Middle frontal gyrus (tissue), 1 donor: ENCODE results near the gene EVC.
"Not testable (repeated sequence)": the region's sequence is repeated elsewhere in the genome, so short reads cannot be mapped to it uniquely, and the experiment has no call there.

Source experiments
- DNase-seq: peaks from one replicate; pipeline ENCODE4 v3.0.0-alpha.2; 2015; ENCODE audit warnings: low spot score; ENCODE audit errors: extremely low spot score

EVC gene

DNA sequence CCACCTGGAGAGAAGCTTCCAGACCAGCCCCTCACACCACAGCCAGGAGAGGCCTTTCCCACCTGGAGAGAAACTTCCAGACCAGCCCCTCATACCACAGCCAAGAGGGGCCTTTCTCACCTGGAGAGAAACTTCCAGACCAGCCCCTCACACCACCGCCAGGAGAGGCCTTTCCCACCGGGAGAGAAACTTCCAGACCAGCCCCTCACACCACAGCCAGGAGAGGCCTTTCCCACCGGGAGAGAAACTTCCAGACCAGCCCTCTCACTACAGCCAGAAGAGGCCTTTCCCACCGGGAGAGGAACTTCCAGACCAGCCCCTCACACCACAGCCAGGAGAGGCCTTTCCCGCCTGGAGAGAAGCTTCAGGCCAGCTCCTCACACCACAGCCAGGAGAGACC is 101.1 kb downstream of the EVC start:
- DNase-seq, result not testable (repeated sequence)

DNA sequence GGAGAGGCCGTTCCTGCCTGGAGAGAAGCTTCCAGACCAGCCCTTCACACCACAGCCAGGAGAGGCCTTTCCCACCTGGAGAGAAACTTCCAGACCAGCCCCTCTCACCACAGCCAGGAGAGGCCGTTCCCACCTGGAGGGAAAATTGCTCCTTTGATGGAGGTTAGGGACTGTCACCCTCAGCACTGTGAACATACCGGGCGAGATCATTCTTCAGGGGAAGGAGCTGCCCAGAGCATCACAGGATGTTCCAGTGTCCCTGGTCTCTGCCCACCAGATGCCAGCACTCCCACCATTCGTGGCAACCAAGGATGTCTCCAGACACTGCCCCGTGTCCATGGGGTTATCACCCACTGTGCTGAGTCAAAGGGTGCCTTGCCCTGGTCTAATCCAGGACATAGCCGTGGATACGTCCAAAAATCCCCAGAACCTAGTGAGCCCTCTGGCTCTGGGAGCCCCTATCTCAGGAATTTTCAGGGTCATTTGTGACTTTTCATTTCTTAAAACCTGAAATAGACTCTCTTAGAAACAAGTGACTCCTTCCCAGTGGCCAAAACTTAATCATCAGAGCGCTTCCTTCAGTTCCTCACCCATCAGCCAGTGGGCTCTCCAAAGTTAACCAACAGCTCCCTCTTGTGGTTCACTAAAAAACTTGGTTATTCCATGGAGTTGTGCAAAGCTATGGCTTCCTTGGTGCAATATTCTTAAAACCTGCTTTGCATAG is 101.7 kb downstream of the EVC start:
- DNase-seq, result peak; percentile 51

DNA sequence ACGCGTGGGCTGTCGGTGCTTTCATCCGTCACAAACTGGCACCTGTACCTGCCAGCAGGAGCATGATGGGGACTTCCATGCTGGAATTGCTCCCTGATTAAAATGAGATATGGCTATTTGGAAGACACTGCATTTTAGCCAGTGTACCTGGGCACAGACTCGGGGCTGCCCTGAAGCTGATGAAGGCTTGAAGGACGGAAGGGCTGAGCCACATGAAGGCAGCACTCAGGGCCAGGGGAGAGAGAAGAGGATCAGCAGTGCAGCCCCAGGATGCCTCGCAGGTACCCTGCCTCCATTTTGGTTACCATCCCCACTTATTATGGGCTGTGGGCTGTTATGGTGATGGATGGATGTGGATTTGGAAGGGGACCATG is 102.9 kb downstream of the EVC start:
- no peak for DNase-seq

DNA sequence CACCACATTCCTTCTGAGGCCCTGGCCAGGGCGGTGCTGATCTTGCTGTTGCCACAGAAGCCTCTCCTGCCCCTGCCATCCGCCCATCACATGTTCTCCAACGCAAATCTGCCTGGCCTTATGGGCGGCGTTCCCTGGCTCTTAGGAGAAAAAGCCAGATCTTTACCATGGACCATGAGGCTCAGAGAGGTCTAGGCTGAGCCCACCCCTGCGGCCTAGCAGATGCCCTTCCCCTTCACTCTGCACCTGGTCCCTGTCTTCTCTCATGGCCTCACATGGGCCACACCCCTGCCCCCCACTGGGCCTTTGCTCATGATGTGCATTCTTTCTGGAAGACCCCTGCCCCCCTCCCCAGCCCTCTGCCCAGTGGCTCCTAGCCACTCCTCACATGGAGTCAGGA is 103.4 kb downstream of the EVC start:
- no peak for DNase-seq

DNA sequence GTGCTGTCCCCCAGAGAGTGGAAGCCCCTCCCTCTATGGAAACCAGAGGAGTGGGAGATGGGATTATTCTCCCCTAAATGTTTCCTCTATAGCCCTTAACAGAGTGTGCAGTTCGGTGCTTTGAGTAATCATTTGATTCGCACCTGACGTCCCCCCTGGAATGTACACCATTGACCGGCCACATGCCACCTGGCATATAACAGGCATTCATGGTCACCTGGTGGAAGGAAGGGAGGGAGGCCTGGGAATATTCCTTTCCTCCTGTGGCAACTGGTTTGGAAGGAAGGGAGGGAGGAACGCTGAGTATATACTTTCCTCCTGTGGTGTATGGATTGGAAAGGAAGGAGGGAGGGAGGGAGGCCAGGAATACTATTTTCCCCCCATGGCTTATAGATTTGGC is 104.6 kb downstream of the EVC start:
- no peak for DNase-seq

DNA sequence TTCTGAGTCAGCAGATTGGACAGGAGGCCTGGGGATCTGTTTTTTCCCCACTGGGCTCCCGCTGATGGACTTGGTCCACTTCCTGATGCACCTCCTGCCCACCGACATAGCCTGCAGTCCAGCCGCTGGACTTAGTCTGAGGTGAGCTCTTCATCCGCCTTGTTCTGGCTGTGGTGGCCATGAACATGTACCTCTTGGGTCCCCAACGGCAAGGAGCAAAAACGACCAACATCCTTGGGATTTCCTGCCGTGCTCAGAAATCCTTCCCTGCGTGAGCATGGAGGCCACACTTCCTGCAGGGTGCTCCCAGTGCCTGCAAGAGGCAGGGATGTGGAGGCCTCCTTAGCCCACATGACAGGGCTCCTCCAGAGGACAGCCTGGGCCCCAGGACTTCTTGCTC is 105.1 kb downstream of the EVC start:
- no peak for DNase-seq

DNA sequence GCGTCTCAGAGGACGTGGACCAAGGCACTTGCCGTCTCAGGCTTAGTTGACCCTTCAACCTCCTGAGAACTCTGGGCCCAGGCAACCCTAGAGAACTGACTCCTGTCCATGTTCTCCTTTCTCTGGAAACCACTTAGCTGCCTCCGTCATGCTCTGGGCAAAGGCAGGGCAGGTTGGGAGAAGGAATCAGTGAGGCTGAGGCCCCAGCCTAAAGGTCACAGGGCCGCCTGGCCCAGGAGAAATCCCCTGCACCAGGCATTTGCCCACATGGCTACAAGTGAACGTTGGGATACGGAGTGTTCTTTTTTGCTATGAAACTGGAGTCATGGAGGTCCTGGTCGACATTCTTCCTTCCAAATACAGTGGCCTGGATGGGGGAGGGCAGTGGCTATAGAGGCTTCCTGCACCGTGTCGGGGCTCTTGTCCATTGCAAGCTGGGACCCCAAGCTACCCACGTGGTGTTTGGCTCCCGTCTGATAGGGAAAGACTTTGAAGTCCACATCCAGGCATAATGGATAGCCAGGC is 105.9 kb downstream of the EVC start:
- no peak for DNase-seq

DNA sequence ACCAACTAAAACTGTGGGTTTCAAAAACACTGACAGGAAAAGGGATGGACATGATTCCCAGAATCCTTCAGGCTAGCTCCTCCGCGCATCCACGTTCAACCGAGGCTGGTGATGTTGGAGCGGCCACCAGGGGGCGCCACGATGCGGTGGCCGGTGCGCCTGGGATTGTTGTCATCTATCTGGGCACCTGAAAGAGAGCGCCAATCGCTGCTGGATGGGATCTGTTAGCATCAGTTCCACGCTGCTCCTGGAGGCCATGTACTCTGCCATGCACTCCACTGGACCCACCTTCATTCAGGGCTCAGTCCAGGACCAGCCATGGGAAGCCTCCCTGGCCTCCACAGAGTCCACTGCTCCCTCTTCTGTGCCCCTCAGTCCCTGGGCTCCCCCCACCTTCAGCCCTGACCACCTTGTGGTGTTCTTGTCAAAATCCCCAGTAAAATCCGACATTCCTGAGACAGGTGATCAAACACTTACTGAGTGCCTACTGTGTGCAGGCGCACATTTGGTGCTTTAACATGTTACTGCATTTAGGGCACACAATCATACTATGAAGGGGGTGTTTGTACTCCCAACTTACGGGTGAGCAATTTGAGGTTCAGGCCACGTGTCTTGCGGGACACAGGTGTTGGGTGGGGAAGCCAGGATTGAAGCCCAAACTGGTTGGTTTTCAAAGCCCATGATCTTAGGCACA is 110.8 kb downstream of the EVC start:
- DNase-seq, result no peak

DNA sequence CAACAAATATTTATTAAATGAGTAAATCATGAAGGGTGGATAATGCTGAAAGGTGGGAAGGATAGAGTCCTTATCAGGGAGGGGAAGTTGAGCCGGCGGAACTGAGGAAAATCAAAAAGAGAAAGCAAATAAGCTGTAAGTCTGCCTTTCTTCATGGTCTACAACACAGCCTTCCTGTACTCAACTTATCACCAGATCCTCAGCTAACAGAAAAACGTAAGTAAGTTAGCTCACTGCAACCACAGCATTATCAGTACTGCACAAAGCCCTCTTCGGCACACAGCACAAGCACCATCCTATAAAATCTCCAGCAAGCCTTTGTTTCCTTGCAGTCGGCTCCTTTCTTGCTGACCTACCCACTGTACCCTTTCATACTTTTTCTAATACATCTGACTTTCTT is 111.6 kb downstream of the EVC start:
- DNase-seq, result no peak

DNA sequence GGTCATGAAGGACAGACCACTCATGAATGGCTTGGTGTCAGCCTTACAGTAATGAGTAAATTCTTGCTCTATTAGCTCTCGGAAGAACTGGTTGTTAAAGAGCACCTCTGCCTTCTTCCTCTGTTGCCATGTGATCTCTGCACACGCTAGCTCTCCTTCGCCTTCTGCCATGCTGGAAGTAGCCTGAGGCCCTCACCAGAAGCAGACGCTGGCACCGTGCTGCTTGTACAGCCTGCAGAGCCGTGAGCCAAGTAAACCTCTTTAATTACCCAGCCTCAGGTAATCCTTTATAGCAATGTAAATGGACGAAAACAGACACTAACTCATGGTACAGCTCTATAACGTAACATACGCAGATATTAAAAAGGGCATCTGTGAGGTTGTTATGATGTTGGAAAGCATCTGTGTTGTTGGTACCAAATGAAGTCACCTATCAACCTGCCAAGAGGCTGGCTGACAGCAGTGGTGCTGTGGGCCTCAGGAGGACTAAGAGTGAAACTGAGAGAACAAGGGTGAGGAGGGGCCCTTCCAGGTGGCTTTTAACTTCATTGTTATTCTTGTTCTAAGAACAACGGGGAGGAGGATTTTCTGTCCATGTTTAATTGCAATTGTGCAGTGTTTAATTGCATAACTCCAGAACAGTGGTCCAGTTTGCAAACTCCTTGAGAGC is 112.7 kb downstream of the EVC start:
- no peak for DNase-seq

DNA sequence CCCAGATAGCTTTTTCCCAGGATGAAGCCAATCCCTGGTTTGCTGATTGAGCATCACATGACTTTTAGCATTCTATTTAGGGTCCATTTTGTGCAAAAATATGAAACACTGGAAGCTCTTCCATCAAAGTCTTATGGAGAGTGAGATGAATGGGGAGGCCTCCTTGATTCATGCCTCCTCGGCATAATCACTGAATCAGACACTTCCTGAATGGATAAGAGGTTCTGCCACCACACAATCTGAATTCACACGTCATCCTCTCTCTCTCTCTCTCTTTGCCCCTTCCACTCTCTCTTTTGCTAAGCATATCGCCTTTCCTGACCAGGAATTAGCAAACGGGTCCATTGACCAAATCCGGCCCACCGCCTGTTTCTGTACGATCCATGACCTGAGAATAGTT is 113.2 kb downstream of the EVC start:
- DNase-seq, result no peak

DNA sequence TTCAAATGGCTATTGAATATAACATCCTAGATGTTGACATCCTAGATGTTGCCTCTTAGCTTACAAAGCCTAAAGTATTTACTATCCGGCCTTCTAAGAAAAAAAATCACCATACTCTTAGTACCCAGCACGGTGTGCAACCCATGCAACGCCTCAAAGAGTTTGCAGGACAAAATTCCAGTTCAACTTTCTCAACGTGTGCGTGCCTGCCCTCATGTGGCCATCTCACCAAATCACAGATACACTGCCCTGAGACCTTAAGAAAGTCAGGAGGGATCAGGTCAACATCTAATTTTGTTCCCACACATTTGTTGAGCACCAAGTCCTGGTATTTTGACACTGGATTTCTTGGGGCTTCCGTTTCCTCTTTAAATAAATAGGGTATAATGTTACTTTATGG is 113.6 kb downstream of the EVC start:
- no peak for DNase-seq

DNA sequence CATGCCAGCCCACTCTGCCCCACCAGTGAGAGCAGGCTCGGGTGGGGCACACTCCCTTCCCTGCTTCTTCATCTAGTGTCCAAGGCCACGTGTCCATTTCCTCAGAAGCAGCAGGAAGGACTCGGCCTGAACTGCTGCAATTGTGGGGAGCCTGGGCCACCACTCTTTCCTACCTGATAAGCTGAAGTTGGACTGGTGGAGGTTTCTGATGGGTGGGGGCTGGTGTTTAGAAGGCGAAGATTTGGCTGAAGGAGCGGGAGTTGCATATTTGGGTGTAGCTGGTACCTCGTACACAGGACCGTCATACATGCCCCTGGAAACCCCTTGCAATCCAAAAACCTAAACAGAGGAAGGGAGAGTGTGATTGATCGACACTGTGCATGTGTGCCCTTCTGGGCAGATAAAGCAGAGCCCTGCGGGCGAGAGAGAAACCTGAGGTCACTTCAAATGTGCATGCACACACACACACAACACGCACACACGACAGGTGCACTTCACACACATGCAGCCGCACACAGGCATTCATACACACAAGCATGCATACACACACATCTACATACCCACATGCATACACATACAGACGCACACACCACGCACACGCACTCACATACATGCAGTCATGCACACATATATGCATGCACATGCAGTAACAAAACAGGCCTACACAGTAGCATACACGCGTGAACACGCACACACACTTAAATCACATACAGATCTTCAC is 114.5 kb downstream of the EVC start:
- no peak for DNase-seq

DNA sequence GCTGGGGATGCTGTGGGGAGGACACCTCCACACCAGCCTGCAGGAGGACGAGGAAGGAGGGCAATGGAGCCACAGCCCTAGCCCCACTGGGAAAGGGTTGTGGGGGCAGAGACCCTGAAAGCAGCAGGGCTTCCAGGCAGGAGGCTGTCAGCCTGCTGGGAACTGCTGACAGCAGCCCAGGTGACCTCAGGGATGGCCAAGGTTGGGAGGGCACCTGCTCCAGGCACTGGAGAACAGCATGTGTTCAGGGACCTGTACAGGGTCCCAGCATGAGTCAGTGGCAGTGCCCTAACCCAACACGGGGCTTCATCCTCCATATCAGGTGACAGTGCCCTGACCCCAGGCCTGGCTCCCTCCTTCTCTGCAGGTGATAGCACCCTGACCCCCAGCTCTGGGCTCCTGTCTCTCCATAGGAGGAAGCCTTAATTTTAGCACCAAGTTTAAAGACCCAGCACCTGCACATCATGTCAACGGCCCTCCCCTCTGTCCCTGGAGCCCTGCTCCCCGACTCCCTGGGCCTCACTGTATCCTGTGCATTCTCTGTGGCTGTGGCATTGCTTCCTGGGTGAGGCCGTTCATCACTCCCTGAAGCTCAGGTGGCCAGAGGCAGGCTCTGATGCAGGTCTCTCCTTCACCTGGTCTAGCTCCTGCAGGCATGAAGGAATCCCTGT is 115.6 kb downstream of the EVC start:
- DNase-seq, result no peak

DNA sequence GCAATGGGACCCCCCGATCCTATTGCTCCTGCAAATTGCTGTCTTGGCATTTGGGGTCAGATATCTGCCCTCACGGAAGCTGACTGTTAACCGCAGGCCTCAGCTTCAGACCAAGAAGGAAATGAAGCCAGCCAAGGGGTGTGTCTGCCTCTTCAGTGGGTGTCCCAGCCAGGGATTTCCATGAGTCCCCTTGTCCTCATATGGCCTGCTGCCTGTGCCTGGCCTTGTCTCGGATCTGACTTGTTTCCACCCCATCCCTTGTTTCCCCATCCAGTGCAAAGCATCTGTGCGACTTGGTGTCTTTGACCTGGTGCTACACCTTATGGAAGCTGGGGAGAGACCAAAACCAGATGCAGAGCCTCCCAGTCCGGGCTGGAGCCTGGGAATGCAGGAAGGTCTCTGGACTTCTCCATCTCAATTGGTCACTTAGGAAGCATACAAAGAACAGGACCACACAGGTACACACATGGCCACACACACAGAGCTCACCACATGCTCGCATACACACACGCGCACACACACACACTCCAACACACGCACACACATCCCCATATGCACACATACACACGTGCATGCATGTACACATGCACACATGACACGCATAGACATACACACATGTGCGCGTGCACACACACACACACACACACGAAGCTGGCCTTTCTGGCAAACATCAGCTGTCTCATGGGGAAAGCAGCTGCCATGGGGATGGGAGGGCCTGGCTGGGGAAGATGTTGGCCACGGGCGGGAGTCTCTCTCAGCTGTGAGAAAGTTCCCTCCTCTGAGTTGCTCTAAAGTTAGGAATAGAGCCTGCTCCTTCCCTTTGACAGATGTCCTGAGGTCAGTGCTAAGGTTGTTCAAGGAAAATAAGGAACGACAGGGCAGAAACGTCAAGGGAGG is 116.4 kb downstream of the EVC start:
- DNase-seq, result no peak

DNA sequence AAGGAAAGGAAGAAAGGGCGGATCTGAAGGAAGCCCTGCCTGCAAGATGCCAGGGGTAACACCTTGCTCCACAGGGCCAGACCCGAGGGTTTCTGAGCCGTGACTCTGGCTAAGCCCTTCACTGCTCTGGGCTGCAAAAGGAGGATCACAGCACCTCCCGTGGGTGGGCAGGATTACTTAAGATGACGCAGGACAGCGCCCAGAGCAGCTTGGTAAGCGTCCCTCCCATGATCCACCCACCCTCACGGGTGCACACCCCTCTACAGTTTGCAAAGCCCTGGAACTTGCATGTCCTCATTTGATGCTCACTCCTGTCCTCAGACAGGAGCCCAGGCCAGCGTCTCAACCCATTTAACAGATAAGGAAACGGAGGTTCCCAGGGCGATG is 117.0 kb downstream of the EVC start:
- DNase-seq, result no peak

DNA sequence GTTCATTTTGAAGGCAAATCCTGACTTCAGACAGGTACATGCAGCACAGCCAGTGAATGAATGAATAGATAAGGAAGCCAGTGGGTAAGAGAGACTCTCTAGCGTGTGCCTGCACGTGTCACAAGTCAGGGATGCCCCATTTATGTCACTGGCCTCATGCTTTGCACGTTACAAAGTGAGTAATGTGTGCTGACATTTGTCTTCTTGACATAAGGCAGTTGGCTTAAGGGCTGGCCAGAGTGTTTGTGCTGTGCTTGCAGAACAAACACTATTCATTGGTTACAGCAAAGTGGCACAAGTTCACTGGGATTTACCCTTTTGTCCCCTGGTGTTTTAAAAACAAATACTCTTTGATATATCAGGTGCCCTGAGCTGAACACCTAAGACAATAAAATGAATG is 125.9 kb downstream of the EVC start:
- DNase-seq, result no peak

DNA sequence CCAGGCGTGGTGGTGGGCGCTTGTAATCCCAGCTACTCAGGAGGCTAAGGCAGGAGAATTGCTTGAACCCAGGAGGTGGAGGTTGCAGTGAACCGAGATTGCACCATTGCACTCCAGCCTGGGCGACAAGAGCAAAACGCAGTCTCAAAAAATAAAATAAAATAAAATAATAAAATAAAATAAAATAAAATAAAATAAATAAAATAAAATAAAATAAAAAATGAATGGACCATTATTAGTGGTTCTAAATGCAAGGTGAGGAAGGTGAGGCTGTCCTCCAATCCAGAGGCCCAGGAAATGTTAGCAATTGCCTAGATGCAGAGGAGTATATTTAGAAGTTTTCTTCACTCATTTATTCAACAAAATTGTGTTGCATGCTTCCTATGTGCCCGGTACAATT is 126.5 kb downstream of the EVC start:
- not testable (repeated sequence) for DNase-seq

DNA sequence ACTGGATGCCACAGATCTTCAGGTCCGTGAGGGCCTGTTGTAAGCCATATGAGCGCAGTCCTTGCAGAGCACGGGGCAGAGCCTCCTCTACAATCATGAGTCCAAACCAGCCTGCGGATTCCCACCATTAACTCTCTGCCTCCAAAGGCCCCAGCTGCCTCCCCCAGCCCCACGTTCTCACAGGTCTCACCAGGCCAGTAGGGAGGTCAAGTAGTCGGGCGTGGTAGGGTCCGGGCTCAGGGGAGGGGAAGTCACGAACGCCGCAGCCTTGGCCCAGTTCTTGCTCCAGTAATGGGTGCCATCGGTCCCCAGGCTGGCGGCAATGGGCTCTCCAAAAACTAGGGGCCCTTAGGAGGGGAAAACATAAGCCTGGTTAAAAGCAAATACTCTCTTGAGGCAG is 128.3 kb downstream of the EVC start:
- DNase-seq, result no peak
